SK-N-SH (cell line): ENCODE data around the gene PPP2R2B. TPM values are rescaled to one million over a fixed set of nuclear protein-coding genes. Genes with fewer than 3 reads are reported as not detected.

Source experiments
- CTCF ChIA-PET: fragments of 300-600, 350-600 bp; formaldehyde crosslinking; extraction: SDS; loops from one replicate; lab custom pipeline; 2021; lab: Yijun Ruan, JAX
- POLR2A ChIA-PET: fragments of 350-600 bp; sonication (Branson Sonifier 250); formaldehyde crosslinking; extraction: SDS; loops from one replicate; lab custom pipeline; 2020; ENCODE audit warnings: antibody characterized with exemption, inconsistent platforms; lab: Yijun Ruan, JAX
- DNase-seq: peaks from one replicate; pipeline ENCODE4 v3.0.0; 2012
- H2AFZ ChIP-seq: fragments of 200-600 bp; sonication (generic); 2 replicates; pipeline ENCODE4 v1.8.1; 2016; ENCODE audit warnings: antibody characterized with exemption, mild to moderate bottlenecking, low read depth
- H3F3A ChIP-seq: fragments of 200-600 bp; sonication (generic); replicated peaks from 2 replicates; pipeline ENCODE3; 2016; ENCODE audit warnings: antibody characterized with exemption, mild to moderate bottlenecking; ENCODE audit not compliant: insufficient read depth
- H3K27ac ChIP-seq, 2 experiments: fragments of 200-500 bp in 1 of 2; fragments of 200-600 bp in 1 of 2; sonication (Bioruptor generic) in 1 of 2; sonication (generic), shearing (Covaris generic) in 1 of 2; 2 replicates each; pipeline versions ENCODE4 v1.5.1 to v1.6.1; 2014 to 2016; ENCODE audit warnings: low read depth in 2 of 2, inconsistent platforms in 1 of 2, low read length in 1 of 2, mild to moderate bottlenecking in 1 of 2, mixed read lengths in 1 of 2
- H3K27me3 ChIP-seq: fragments of 200-600 bp; sonication (generic), shearing (Covaris generic); 2 replicates; pipeline ENCODE4 v1.6.1; 2016; ENCODE audit warnings: mixed run types; ENCODE audit not compliant: insufficient read depth
- H3K36me3 ChIP-seq, 2 experiments: fragments of 200-500 bp in 1 of 2; fragments of 200-600 bp in 1 of 2; sonication (Bioruptor generic) in 1 of 2; sonication (generic) in 1 of 2; replicated peaks in 1 of 2; 2 replicates each; pipeline versions ENCODE3 to v1.5.1; 2014 to 2016; ENCODE audit warnings: low read length in 1 of 2, mild to moderate bottlenecking in 1 of 2; ENCODE audit not compliant: insufficient read depth in 2 of 2, control insufficient read depth in 1 of 2
- H3K4me1 ChIP-seq, 2 experiments: fragments of 200-500 bp in 1 of 2; fragments of 200-600 bp in 1 of 2; sonication (Bioruptor generic) in 1 of 2; sonication (generic), shearing (Covaris generic) in 1 of 2; 2 replicates each; pipeline versions ENCODE4 v1.5.1 to v1.6.1; 2014 to 2016; ENCODE audit warnings: low read depth in 1 of 2, low read length in 1 of 2, mixed run types in 1 of 2; ENCODE audit not compliant: insufficient read depth in 2 of 2, control insufficient read depth in 1 of 2
- H3K4me2 ChIP-seq: fragments of 200-600 bp; sonication (generic), shearing (Covaris generic); 2 replicates; pipeline ENCODE4 v1.6.1; 2017; ENCODE audit warnings: mixed run types
- H3K4me3 ChIP-seq, 2 experiments: fragments of 200-500 bp in 1 of 2; fragments of 200-600 bp in 1 of 2; sonication (Bioruptor generic) in 1 of 2; sonication (generic), shearing (Covaris generic) in 1 of 2; 2 replicates each; pipeline versions ENCODE4 v1.5.1 to v1.8.1; 2014 to 2016; ENCODE audit warnings: low read depth in 2 of 2, inconsistent platforms in 1 of 2, low read length in 1 of 2, mild to moderate bottlenecking in 1 of 2, mixed read lengths in 1 of 2, moderate library complexity in 1 of 2
- H3K79me2 ChIP-seq: fragments of 200-600 bp; sonication (generic); 2 replicates; pipeline ENCODE4 v1.8.1; 2017; ENCODE audit warnings: mild to moderate bottlenecking; ENCODE audit not compliant: insufficient read depth
- H3K9ac ChIP-seq: fragments of 200-600 bp; sonication (generic); 2 replicates; pipeline ENCODE4 v1.6.1; 2017; ENCODE audit warnings: mixed run types
- H3K9me2 ChIP-seq: fragments of 200-600 bp; sonication (generic); 2 replicates; pipeline ENCODE4 v1.6.1; 2017; ENCODE audit warnings: mixed run types
- H3K9me3 ChIP-seq: fragments of 200-600 bp; sonication (generic); 2 replicates; pipeline ENCODE4 v1.6.1; 2017; ENCODE audit warnings: mixed run types, mild to moderate bottlenecking, moderate library complexity
- H4K20me1 ChIP-seq: fragments of 200-600 bp; sonication (generic); 2 replicates; pipeline ENCODE4 v1.6.1; 2017; ENCODE audit warnings: mild to moderate bottlenecking, mixed run types; ENCODE audit not compliant: insufficient read depth
- CTCF ChIP-seq: fragments of 200-600 bp; sonication (generic); IDR thresholded peaks from 2 replicates; pipeline ENCODE4 v1.6.1; 2017; ENCODE audit warnings: antibody characterized with exemption, mild to moderate bottlenecking, moderate library complexity
- FOSL2 ChIP-seq: IDR thresholded peaks from 2 replicates; pipeline ENCODE4 v1.4.0; 2012; ENCODE audit warnings: low read depth, mild to moderate bottlenecking, moderate library complexity, borderline replicate concordance
- GABPA ChIP-seq: IDR thresholded peaks from 2 replicates; pipeline ENCODE4 v1.4.0; 2012; ENCODE audit warnings: low read depth, mild to moderate bottlenecking
- MXI1 ChIP-seq: IDR thresholded peaks from 2 replicates; pipeline ENCODE4 v1.6.1; 2012; ENCODE audit warnings: mild to moderate bottlenecking, low read depth, low read length, improper control_type of control experiment
- RAD21 ChIP-seq: IDR thresholded peaks from 2 replicates; pipeline ENCODE4 v1.6.1; 2012; ENCODE audit warnings: mild to moderate bottlenecking, low read length
- RXRA ChIP-seq: IDR thresholded peaks from 2 replicates; pipeline ENCODE4 v1.4.0; 2012; ENCODE audit warnings: low read depth, mild to moderate bottlenecking, borderline replicate concordance
- SMC3 ChIP-seq: IDR thresholded peaks from 2 replicates; pipeline ENCODE4 v1.6.1; 2012; ENCODE audit warnings: low read depth, low read length, improper control_type of control experiment
- ZBTB33 ChIP-seq: IDR thresholded peaks from 2 replicates; pipeline ENCODE4 v1.4.0; 2012; ENCODE audit warnings: low read depth, borderline replicate concordance
- WGBS: methylation state at CpG from one replicate; pipeline ENCODE4 v1.1.6; 2017; ENCODE audit warnings: low lambda C conversion rate; 5-methylcytosine and 5-hydroxymethylcytosine counted together
- polyA plus RNA-seq, 3 experiments: library from polyadenylated mRNA; depleted of rRNA; stranded (reverse); fragments of >200 nt; gene quantifications; 2 replicates each; pipeline ENCODE4 v1.2.3, GENCODE V29; 2012

Gene PPP2R2B
- polyA plus RNA-seq, 1 of the 3 experiments (the other 2 are of a cell fraction): 11.4 TPM

GRCh38 chr5:146541958-146542849 lies 336.4 kb downstream of the PPP2R2B start:
- peak; percentile 74 for DNase-seq

More at GRCh38 chr5:146541958-146542849, 336.4 kb downstream of the PPP2R2B start:
- no peaks in the 10 kb centered on the region for H4K20me1 ChIP-seq
- TF ChIP-seq ZBTB33 (no peak), MXI1 (no peak), RXRA (no peak), CTCF (peak; percentile 94), RAD21 (peak; percentile 96), FOSL2 (no peak), GABPA (no peak), SMC3 (peak; percentile 96)
- no peaks in the 10 kb centered on the region for H3K9me3 ChIP-seq
- H3F3A ChIP-seq: no peaks in the 10 kb centered on the region
- no peaks in the 10 kb centered on the region for H3K27me3 ChIP-seq
- H3K27ac ChIP-seq: no peak overlapping the region
- peak overlapping the region in 1 of 2 experiments; percentile 20; a peak in 1 of 4 replicates for H3K4me3 ChIP-seq
- POLR2A ChIA-PET: interaction anchor here (1.1 kb wide), 1 partner anchor 336 kb away, joined by 3 read pairs; the partner anchor contains the start of gene PPP2R2B
- H3K4me1 ChIP-seq: no peaks in the 10 kb centered on the region; a peak in 1 of 4 replicates
- no peak overlapping the region for H3K9ac ChIP-seq
- WGBS: 37% methylated on average over 16 of the region's 16 CpGs
- H3K4me2 ChIP-seq: no peak overlapping the region
- H3K79me2 ChIP-seq: no peaks in the 10 kb centered on the region
- no peaks in the 10 kb centered on the region for H3K36me3 ChIP-seq
- CTCF ChIA-PET: interaction anchor here (0.6 to 6.6 kb wide), 61 partner anchors 8 to 1037 kb away, joined by 3 to 176 read pairs (median 4); no protein-coding TSS in a partner anchor
- H3K9me2 ChIP-seq: no peaks in the 10 kb centered on the region
- no peak overlapping the region; the same call in 1 of the 2 replicates for H2AFZ ChIP-seq
